ENCODE data around the gene RIC3. TPM values are rescaled to one million over a fixed set of nuclear protein-coding genes. Genes with fewer than 3 reads are reported as not detected.

The RIC3 gene
- total and polyA plus RNA-seq, 2 donors (not counting 3 experiments of a cell fraction or from before 2014, with no cell fraction given) = not detected

DNA sequence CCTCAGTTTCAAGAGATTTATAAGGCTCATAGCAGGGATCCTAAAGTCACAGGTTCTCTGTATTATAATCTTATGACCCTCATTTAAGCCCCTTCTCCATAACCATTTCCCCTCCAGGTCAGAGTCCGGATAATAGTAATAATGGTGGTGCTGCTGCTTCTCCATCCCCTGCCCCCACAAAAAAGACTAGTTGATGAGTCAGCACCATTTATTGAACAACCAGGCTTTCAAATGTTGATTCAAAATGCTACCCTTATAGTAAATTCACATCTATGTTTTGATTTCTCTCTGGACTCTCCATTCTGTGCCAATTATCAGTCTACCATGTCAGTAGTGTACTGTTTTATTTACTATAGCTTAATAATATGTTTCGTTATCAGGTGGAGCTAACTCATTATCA, 17.6 kb upstream of the RIC3 start:
- Histone ChIP-seq H4K20me1 (replicated peaks; ENCODE audit: control insufficient read depth, extremely low read depth, insufficient read depth, low read length) (no peaks in the 10 kb centered on the region), H3K36me3 (ENCODE audit: control insufficient read depth in 2 of 2, extremely low read depth in 1 of 2, insufficient read depth in 2 of 2, low read length in 2 of 2) (no peaks in the 10 kb centered on the region), H3K9me3 (replicated peaks; ENCODE audit: control insufficient read depth, insufficient read depth, low read length) (no peaks in the 10 kb centered on the region), H3K4me1 (ENCODE audit: control insufficient read depth, extremely low read depth, insufficient read depth, low read length) (no peaks in the 10 kb centered on the region), H3K4me2 (ENCODE audit: insufficient read depth, low read length) (no peak overlapping the region), H3K27me3 (ENCODE audit: control insufficient read depth in 2 of 2, insufficient read depth in 2 of 2, low read length in 2 of 2) (no peaks in the 10 kb centered on the region), H2AFZ (ENCODE audit: low read depth, low read length) (no peak overlapping the region), H3K79me2 (ENCODE audit: control insufficient read depth, insufficient read depth, low read length) (no peaks in the 10 kb centered on the region), H3K9me1 (replicated peaks; ENCODE audit: control insufficient read depth, extremely low read depth, insufficient read depth, low read length) (no peaks in the 10 kb centered on the region), H3K4me3 (replicated peaks in 1 of 3; ENCODE audit: insufficient read depth in 1 of 3, low read depth in 1 of 3, low read length in 3 of 3) (no peak overlapping the region), H3K9ac (replicated peaks; ENCODE audit: extremely low read depth, insufficient read depth, low read length) (no peak overlapping the region), H3K27ac (ENCODE audit: insufficient read depth, low read depth, low read length) (no peak overlapping the region)
- DNase-seq (ENCODE audit: low read depth, low spot score) = no peak
- CTCF ChIA-PET = interaction anchor here (1.0 to 1.5 kb wide), 3 partner anchors 20 to 381 kb away, joined by 3 to 4 read pairs (median 4); partner anchors contain the start of gene LMO1
- intact Hi-C loops (cut with micrococcal nuclease) = no loop called here
- dilution Hi-C loops (cut with MboI; ENCODE audit: extremely low pct_ligation_motif_present, low sequenced_read_pairs) = no loop called here
- TF ChIP-seq POLR2AphosphoS5 (IDR thresholded peaks at IDR 0.05; ENCODE audit: insufficient read depth, low read depth, low read length) (no peak), EZH2 (IDR thresholded peaks at IDR 0.05; ENCODE audit: borderline replicate concordance, low read depth, low read length, severe bottlenecking) (no peak), FOS (IDR thresholded peaks at IDR 0.05; ENCODE audit: borderline replicate concordance, insufficient read depth, low read length) (no peak), JUN (IDR thresholded peaks at IDR 0.05; ENCODE audit: borderline replicate concordance, insufficient read depth, insufficient read length, low read depth) (no peak), POLR2A (IDR thresholded peaks at IDR 0.05; ENCODE audit: low read depth, low read length) (no peak), MYC (IDR thresholded peaks at IDR 0.05; ENCODE audit: low read depth, low read length) (no peak), GATA2 (IDR thresholded peaks at IDR 0.05; ENCODE audit: insufficient read depth, insufficient read length, low read depth, low read length) (no peak), MAX (IDR thresholded peaks at IDR 0.05; ENCODE audit: insufficient read depth, insufficient read length) (no peak)
- TF ChIP-seq, protein P1, sequence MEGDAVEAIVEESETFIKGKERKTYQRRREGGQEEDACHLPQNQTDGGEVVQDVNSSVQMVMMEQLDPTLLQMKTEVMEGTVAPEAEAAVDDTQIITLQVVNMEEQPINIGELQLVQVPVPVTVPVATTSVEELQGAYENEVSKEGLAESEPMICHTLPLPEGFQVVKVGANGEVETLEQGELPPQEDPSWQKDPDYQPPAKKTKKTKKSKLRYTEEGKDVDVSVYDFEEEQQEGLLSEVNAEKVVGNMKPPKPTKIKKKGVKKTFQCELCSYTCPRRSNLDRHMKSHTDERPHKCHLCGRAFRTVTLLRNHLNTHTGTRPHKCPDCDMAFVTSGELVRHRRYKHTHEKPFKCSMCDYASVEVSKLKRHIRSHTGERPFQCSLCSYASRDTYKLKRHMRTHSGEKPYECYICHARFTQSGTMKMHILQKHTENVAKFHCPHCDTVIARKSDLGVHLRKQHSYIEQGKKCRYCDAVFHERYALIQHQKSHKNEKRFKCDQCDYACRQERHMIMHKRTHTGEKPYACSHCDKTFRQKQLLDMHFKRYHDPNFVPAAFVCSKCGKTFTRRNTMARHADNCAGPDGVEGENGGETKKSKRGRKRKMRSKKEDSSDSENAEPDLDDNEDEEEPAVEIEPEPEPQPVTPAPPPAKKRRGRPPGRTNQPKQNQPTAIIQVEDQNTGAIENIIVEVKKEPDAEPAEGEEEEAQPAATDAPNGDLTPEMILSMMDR (IDR thresholded peaks at IDR 0.05; ENCODE audit: extremely low read depth in 1 of 2, insufficient read depth in 1 of 2, low read depth in 1 of 2, low read length in 2 of 2) = no peak
- no TSS peak for BruUV-seq (replicated peaks)
- FAIRE-seq = no peak
- POLR2A ChIA-PET = no interaction called here
